ENCODE measurements around the gene GRB10.

GRB10 gene

DNA sequence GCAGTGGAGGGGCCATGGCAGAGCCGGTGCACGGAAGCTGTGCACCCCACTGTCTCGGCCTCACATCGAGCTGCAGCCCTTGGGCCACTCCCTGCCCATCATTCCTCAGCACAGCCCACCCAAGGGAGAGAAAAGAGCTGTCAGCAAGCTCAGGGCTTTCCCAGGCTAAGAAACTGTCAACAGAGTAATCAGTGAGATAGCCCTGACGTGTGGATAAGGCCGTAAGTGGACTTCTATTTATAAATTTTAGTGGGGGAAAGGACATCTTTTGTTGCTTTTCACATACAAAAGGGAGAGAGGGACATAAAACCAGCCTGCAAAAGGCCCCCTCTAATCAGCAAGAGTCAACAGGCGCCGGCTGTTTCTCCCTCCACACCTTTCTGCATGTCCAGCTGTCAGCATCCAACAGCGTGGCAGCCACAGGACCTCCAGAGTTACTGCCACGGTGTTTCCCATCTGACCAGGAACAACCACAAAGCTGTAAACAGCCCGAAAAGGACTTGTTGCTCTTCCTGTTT lies 160.7 kb downstream of the GRB10 start:
- H3K27ac ChIP-seq, result no peak overlapping the region
- TF ChIP-seq CTCF (IDR thresholded peaks at IDR 0.05) (no peak), ZFX (IDR thresholded peaks at IDR 0.05; ENCODE audit: borderline replicate concordance) (no peak)

DNA sequence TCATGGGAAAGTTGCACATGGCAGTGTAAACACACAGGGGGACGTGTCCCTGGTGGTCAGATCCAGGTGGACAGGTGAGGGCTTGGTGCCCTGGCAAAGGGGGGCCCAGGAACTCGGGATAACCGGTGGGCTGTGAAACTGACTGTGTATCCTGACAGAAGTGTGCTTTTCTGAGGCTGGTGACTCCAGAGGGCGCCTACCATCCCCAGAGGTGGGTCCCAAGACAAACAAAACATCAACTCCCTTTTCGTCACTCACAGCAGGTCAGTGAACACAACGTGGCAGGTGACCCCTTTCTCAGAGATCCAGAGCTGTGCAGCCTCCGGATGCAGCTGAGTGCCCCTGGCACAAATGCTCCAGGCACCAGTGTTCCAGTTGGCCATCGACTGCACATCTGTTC lies 161.5 kb downstream of the GRB10 start:
- H3K27ac ChIP-seq, result no peak overlapping the region
- no peak for TF ChIP-seq ZFX (IDR thresholded peaks at IDR 0.05; ENCODE audit: borderline replicate concordance)
- no peak for TF ChIP-seq CTCF (IDR thresholded peaks at IDR 0.05)

GRCh38 chr7:50620433-50620832 lies 162.3 kb downstream of the GRB10 start:
- no peak for TF ChIP-seq ZFX (IDR thresholded peaks at IDR 0.05; ENCODE audit: borderline replicate concordance)
- TF ChIP-seq CTCF (IDR thresholded peaks at IDR 0.05), result no peak
- H3K27ac ChIP-seq, result no peak overlapping the region

DNA sequence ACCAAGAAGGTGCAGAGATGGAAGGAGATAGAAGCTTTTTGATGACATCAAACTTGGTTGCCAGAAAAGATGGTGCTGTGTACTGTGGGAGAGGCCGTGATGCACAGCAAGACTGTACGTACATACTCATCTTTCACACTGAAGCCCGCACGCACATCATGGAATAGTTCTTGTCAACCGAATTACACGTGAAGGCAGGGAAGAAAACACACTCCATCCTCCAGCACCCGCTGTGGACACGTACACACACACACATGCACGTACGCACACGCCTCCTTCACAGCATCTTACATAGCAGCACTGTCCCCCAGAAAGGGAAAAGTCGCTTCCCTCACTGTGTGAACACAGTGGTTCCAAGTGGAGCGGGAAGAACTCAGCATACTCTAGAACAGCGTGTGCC lies 163.0 kb downstream of the GRB10 start:
- H3K27ac ChIP-seq, result no peak overlapping the region
- TF ChIP-seq CTCF (IDR thresholded peaks at IDR 0.05), result no peak
- TF ChIP-seq ZFX (IDR thresholded peaks at IDR 0.05; ENCODE audit: borderline replicate concordance), result no peak

DNA sequence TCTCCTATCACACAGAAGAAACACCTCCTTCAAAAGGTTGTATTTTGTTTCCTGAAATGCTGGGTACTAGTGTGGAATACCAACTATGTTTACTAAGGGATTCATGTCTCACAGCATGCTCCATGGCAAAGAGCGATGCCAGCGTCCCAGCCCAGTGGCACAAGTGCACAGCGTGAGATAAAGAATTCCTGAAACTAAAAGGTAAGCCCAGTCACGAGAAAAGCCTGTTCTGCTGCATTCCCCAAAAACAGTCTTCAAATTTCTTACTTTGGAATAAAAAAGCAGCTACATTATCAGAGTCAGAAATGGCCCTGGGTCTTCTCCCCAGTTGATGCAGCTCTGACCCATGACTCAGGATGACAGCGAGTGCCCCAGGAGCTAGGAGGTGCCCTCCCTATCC lies 164.4 kb downstream of the GRB10 start:
- TF ChIP-seq CTCF (IDR thresholded peaks at IDR 0.05), result no peak
- no peak for TF ChIP-seq ZFX (IDR thresholded peaks at IDR 0.05; ENCODE audit: borderline replicate concordance)
- H3K27ac ChIP-seq, result no peak overlapping the region

DNA sequence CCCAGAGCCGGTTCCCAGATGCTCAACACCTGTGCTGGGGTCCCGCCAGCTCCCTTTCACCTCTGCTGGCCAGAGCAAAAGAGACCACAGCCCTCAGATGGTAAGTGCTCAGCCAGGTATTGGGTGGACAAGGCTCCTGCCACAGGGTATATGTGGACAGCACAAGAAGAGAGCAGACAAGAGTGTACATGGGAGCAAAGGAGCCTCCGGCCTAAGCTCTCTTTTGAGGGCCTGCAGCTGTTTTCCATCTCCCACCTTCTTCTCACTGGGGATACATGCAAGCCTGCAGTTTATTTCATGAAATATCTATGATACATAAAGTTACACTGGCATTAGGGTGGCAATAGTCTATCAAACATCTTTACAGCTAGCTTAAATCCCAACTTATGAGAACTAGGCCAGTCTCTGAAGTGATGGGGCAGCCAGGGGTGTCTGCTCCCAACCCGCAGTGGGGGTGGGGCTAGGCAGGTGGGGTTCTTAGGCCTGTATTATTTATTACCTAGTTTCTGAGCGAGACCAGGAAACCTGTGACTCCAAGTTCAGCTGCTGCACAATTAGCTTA lies 167.1 kb downstream of the GRB10 start:
- TF ChIP-seq CTCF (IDR thresholded peaks at IDR 0.05), result no peak
- TF ChIP-seq ZFX (IDR thresholded peaks at IDR 0.05; ENCODE audit: borderline replicate concordance), result no peak

GRCh38 chr7:50614721-50615518 lies 167.8 kb downstream of the GRB10 start:
- no peak overlapping the region for H3K27ac ChIP-seq
- peak; percentile 44 for TF ChIP-seq CTCF (IDR thresholded peaks at IDR 0.05)
- TF ChIP-seq ZFX (IDR thresholded peaks at IDR 0.05; ENCODE audit: borderline replicate concordance), result no peak

More for the DNA sequence above, 167.1 kb downstream of the GRB10 start:
- no peak overlapping the region for H3K27ac ChIP-seq
